Right cardiac atrium (tissue), 5 donors: ENCODE measurements around the gene WWOX. TPM values are rescaled to one million over a fixed set of nuclear protein-coding genes. Genes with fewer than 3 reads are reported as not detected.

ENCODE experiments used
- ATAC-seq, 2 donors: fragments of 200-7000 bp; cut with Tn5 transposase; one replicate each; pipeline versions ENCODE4 v1.8.0 to v1.9.1; 2020; ENCODE audit warnings: moderate library complexity in 2 of 2, mild to moderate bottlenecking in 1 of 2
- DNase-seq, 3 donors: peaks; one replicate each; pipeline ENCODE4 v3.0.0-alpha.2; 2020
- H3K27ac ChIP-seq: one replicate; pipeline ENCODE4 v1.5.1; 2013; ENCODE audit warnings: mild to moderate bottlenecking, low read length, control low read depth, moderate library complexity
- H3K27me3 ChIP-seq: one replicate; pipeline ENCODE4 v1.6.1; 2013; ENCODE audit not compliant: control insufficient read depth, insufficient read depth
- H3K4me1 ChIP-seq: one replicate; pipeline ENCODE4 v1.6.1; 2013; ENCODE audit warnings: low read length; ENCODE audit not compliant: control insufficient read depth, insufficient read depth
- H3K4me3 ChIP-seq: one replicate; pipeline ENCODE4 v1.5.1; 2013; ENCODE audit warnings: low read length, control low read depth
- H3K9me3 ChIP-seq: one replicate; pipeline ENCODE4 v1.6.1; 2013; ENCODE audit warnings: low read length; ENCODE audit not compliant: control insufficient read depth
- WGBS: extraction: QIAGEN DNeasy Blood & Tissue Kit; methylation state at CpG from one replicate; pipeline ENCODE4 v1.1.7; 2013; 5-methylcytosine and 5-hydroxymethylcytosine counted together
- intact Hi-C, 4 donors: fragments of 100-400 bp; cut with DNase I; formaldehyde crosslinking; loops; one replicate each; pipeline versions ENCODE4 v1.11.0 to v1.14.0; 2022 to 2023
- polyA plus RNA-seq: library from polyadenylated mRNA; stranded (reverse); fragments of 200-250 nt; gene quantifications from one replicate; pipeline ENCODE4 v1.2.3, GENCODE V29; 2013
- total RNA-seq, 4 donors: library from RNA; stranded (reverse); fragmentation: NEBNext Ultra II Directional; extraction: Animal tissue kit (Norgen Biotek cat#: 25700); gene quantifications; one replicate each; pipeline ENCODE4 v1.2.1, GENCODE V29; 2021
- donor health status: healthy with polysubstance abuse.
- donor health status: DM: no; HTN: yes; CAD: no.
- donor health status: DM: no; HTN: no; CAD: no.
- donor health status: DM: no; HTN: yes; CAD: no; lungs with severe emphysema.
- donor health status: DM: yes; HTN: yes; CAD: no.

Gene WWOX
- total and polyA plus RNA-seq, 5 donors = 6.0 to 14.9 (median 13.1) TPM

DNA sequence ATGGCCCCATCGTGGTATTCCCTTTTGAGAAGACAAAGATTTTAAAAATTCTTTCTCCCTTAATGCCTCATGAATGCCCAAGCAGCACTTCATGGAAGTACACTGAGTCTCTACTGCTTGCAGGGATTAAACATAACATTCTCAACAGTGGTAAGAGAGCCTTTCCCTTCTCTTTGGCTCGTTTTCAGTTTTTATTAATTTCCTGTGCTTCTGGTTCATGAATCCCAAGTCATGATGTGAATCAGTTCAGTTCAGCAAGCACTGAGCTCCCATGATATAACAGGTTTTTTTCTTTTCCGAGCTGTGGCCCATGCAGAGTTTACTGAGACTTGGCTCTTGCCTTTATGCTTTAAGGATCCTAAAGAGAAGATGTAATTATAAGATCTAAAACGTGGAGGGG is 175.3 kb downstream of the WWOX start:
- ATAC-seq (no peak), DNase-seq (no peak)

DNA sequence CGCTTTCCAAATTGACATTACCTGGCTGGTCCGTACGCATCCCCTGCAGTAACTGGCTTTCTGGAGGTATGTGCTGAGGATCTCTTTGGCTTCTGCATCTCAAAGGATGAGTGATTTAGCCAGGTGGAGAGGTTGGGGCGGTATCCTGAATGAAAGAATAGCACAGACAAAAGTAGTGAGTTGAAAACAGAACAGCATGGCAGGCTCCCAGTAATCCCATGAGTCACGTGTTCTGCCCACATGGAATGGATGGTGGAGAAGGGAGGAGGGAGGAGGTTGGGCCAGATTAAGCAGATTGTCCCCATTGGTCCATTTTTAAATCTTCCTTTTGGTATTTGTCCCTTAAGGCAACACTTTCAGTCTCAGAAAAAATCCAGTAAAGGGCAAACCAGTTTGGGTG is 176.0 kb downstream of the WWOX start:
- 95% methylated on average over 5 of the region's 5 CpGs for WGBS
- H3K4me1 ChIP-seq = no peaks in the 10 kb centered on the region
- ATAC-seq (no peak), DNase-seq (no peak)
- H3K9me3 ChIP-seq = no peaks in the 10 kb centered on the region
- intact Hi-C loops = no loop called here
- no peak overlapping the region for H3K4me3 ChIP-seq
- no peak overlapping the region for H3K27ac ChIP-seq
- H3K27me3 ChIP-seq = no peaks in the 10 kb centered on the region

More for the DNA sequence above, 175.3 kb downstream of the WWOX start:
- H3K27me3 ChIP-seq = no peaks in the 10 kb centered on the region
- H3K27ac ChIP-seq = no peak overlapping the region
- WGBS = 70% methylated on average over 4 of the region's 4 CpGs
- H3K4me3 ChIP-seq = no peak overlapping the region
- no peaks in the 10 kb centered on the region for H3K4me1 ChIP-seq
- H3K9me3 ChIP-seq = no peaks in the 10 kb centered on the region
- intact Hi-C loops = no loop called here

DNA sequence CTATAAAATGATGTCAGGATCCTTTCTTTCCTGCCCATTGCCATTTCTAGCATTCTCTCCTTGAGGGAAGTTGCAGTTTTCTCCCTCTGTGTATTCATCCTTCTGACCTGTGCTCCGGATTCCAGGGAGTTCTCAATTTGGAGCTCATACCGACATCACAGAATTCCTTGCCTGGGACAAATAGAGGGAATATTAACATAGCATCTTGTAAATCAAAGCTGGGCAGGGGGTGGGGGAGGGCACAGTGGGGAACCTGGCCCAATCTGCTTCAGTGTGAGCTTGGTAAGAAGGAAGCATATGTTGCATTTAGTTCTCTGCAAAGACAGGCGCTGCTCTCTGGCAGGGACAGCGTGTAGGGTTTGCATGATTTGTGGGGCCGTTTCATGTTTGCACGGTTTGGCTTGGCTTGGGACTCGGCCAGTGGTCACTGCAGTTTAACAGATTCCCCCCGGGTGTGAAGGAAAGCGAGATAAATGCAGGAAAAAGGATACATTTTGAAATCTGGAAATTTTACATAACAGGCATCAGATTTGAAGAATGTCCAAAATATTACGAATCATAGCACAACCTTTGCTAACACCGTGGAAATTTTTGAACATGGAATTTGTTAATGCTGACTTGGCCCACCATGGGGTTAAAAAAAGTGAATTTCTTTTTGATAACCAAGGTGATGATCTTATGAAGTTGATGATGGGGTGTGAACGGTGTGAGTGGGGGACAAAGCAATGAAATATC is 178.0 kb downstream of the WWOX start:
- Histone ChIP-seq H3K4me1 (no peaks in the 10 kb centered on the region), H3K9me3 (no peaks in the 10 kb centered on the region), H3K27me3 (no peaks in the 10 kb centered on the region), H3K27ac (no peak overlapping the region), H3K4me3 (no peak overlapping the region)
- intact Hi-C loops = no loop called here
- ATAC-seq (no peak), DNase-seq (no peak)
- WGBS = 41% methylated on average over 12 of the region's 12 CpGs

DNA sequence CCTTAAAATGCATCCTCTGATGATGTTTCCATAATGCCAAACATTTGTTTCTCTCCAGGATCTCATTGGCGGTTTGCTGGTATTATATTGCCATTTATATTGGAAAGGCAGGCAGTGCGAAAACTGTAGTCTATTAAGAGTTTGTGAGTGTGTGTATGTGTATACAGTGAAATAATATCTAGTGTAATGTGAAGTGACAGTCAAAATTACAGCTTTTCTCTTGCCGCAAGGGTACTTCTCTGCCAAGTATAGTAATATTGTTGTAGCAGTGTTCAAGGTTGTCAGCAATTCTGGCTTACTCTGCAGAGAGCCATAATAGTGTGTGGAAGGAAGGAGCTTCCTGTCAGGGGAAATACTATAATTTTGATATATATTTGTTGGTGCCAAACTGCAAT is 178.6 kb downstream of the WWOX start:
- H3K27me3 ChIP-seq = no peaks in the 10 kb centered on the region
- WGBS = 89% methylated on average over 3 of the region's 3 CpGs
- DNase-seq (no peak), ATAC-seq (no peak)
- H3K4me3 ChIP-seq = no peak overlapping the region
- H3K9me3 ChIP-seq = no peaks in the 10 kb centered on the region
- intact Hi-C loops = no loop called here
- no peaks in the 10 kb centered on the region for H3K4me1 ChIP-seq
- H3K27ac ChIP-seq = no peak overlapping the region

DNA sequence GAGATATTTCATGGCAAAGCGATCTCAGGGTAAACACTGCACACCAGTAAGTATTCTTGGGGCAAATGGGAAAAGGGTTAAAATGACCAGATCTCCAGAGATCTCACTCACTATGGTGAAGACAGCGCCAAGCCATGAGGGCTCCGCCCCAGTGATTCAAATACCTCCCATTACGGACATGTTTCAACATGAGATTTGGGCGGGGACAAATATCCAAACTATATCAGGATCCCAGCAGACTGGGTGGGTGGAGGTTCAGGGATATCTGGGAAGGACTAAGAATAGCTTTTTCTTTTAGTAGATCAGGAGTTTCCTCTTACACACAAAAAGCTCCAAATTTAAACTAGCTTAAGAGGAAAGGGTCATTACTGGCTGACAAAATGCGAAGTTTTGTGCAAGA is 181.7 kb downstream of the WWOX start:
- DNase-seq = no peak
- 60% methylated on average over 6 of the region's 6 CpGs for WGBS
- no peaks in the 10 kb centered on the region for H3K4me1 ChIP-seq
- H3K9me3 ChIP-seq = no peaks in the 10 kb centered on the region
- no peaks in the 10 kb centered on the region for H3K27me3 ChIP-seq
- H3K4me3 ChIP-seq = no peak overlapping the region
- H3K27ac ChIP-seq = no peak overlapping the region
- intact Hi-C loops = no loop called here
- no peak for ATAC-seq

DNA sequence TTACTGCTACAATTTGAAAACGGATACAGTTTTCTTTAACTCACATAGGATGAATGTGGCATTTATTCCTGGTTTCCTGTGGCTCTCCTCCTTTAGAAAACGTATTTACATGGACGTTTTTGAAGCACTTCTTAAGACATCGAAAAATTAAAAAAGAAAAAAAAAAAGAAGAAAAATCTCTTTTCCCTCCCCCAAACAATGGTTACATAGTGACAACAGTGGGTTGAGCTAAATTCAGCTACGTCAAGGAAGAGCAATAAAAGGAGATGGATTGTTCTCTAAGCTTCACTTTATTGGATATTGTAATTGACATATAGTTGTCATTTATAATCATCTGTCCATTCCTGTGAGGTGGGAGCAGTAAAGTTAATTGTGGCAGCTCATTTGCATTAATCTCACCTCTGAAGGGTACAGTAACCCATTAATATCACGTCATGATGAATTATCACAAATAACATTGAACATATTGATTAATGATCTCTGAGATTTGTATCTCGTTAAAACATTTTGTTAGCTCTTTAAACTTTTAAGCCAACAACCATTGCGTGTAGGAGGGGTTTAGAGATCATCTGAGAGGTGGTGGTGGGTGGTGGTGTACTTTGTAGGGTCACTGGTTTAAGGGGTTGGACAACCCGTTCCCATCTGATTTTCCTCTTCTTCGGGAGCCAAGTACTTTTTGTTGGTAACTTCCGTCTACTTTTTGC is 184.2 kb downstream of the WWOX start:
- intact Hi-C loops = no loop called here
- WGBS = 92% methylated on average over 11 of the region's 11 CpGs

DNA sequence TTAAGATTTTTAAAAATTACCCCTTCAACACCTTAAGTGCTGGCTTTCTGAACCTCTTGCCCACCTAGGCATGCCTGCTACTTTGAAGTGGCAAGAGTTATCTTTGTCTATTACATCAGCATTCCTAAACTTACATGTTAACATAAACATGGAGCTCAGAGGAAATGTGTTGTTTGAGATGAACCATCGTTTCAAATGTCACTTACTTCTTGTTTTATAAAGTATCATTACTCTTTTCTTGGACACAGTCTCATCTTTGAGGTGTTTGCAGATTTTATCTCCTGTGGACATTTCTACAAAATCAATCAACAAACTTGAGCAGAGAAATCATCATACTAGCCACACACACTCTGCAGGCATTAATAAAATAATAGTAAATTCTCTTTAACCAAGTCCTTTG is 184.9 kb downstream of the WWOX start:
- no peaks in the 10 kb centered on the region for H3K9me3 ChIP-seq
- DNase-seq = no peak
- ATAC-seq = no peak
- no peaks in the 10 kb centered on the region for H3K27me3 ChIP-seq
- H3K4me1 ChIP-seq = no peaks in the 10 kb centered on the region
- intact Hi-C loops = no loop called here
- no peak overlapping the region for H3K27ac ChIP-seq
- 81% methylated on average over 1 of the region's 1 CpG for WGBS
- H3K4me3 ChIP-seq = no peak overlapping the region

More for the DNA sequence above, 184.2 kb downstream of the WWOX start:
- no peaks in the 10 kb centered on the region for H3K9me3 ChIP-seq
- no peak overlapping the region for H3K27ac ChIP-seq
- ATAC-seq = no peak
- H3K4me1 ChIP-seq = no peaks in the 10 kb centered on the region
- no peak overlapping the region for H3K4me3 ChIP-seq
- no peaks in the 10 kb centered on the region for H3K27me3 ChIP-seq
- DNase-seq = no peak

DNA sequence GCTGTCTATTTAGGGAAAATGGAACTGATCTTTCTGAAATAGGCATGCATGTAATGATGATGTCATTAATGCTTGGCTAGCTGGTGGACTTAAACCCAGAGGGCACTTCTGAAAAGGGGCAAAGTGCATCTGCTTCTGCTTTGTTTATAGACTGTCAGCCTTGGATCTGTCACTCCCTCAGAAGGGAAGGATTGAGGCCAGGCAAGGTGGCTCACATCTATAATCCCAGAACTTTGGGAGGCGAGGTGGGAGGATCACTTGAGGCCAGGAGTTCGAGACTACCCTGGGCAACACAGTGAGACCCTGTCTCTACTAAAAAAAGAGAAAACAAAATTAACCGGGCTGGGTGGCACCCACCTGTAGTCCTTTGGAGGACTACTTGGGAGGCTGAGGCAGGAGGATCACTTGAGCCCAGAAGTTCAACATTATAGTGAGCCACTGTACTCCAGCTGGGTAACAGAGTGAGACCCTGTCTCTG is 185.5 kb downstream of the WWOX start:
- WGBS = 96% methylated on average over 3 of the region's 3 CpGs
- intact Hi-C loops = no loop called here

DNA sequence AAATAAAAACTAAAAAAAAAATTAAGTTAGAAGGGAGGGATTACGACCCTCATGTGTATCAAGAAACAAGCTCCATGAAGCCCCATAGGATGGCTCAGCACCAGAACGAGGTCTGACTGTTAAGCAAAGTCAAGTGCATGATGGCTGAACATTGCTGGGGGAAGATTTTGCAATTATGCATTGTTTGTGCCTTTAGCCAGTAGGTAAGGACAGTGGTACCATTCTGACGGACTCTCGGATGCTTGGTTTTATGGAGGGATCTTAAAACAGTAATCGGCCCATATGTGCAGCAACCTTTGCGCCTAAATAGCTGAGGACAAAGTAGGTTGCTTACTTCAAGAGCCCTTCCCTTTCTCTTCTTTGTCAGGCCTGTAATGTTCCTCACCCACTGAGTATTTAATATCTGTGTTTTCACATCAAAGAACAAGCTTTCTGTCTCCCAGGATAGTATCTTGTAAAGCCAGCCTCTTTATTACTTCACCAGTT is 186.0 kb downstream of the WWOX start:
- no peaks in the 10 kb centered on the region for H3K4me1 ChIP-seq
- DNase-seq (no peak), ATAC-seq (no peak)
- no peaks in the 10 kb centered on the region for H3K27me3 ChIP-seq
- intact Hi-C loops = no loop called here
- H3K9me3 ChIP-seq = no peaks in the 10 kb centered on the region
- no peak overlapping the region for H3K27ac ChIP-seq
- no peak overlapping the region for H3K4me3 ChIP-seq
- WGBS = 80% methylated on average over 6 of the region's 6 CpGs

More for the DNA sequence above, 185.5 kb downstream of the WWOX start:
- Histone ChIP-seq H3K27me3 (no peaks in the 10 kb centered on the region), H3K4me3 (no peak overlapping the region), H3K9me3 (no peaks in the 10 kb centered on the region), H3K4me1 (no peaks in the 10 kb centered on the region), H3K27ac (no peak overlapping the region)
- no peak for DNase-seq
- no peak for ATAC-seq

DNA sequence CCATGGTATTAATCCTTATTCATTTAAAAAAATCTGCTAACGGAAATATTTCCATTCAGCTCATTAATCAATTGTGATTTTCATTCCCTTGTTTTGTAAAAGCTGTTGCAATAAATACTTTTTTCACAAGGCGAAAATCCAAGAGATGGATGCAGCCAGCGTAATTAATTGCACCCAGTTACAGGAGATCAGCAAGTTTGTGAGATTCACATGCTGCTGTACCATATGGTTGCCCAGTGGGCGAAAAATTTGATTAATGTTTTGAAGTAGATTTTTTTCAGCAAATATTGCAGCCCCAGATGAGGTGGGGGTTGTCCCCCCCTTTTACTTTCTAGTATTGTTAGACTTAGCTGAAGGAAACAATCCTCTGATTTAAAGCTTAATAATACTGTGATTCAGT is 186.6 kb downstream of the WWOX start:
- H3K9me3 ChIP-seq = no peaks in the 10 kb centered on the region
- no peak overlapping the region for H3K4me3 ChIP-seq
- no peak overlapping the region for H3K27ac ChIP-seq
- intact Hi-C loops = no loop called here
- no peaks in the 10 kb centered on the region for H3K4me1 ChIP-seq
- DNase-seq (no peak), ATAC-seq (no peak)
- no peaks in the 10 kb centered on the region for H3K27me3 ChIP-seq
- WGBS = 97% methylated on average over 4 of the region's 4 CpGs

DNA sequence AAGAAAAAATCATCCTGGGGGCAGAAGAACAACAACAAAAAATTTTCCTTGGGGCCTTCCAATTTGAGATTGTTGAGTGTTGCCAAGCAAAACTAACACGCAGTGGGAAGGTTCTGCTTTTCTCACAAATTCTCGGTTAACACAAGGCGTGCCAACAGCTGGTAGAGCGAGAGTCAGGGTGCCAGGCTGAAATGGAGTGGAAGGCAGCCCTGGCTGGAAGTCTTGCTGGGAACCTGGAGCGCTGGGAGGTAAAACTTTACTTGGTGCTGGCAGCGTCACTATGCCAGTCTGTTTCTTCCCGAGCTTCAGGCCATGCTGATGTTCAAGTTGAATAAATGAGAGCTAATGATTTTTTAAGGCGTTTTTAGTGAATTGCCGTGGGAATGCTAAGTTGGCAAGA is 189.4 kb downstream of the WWOX start:
- H3K27me3 ChIP-seq = no peaks in the 10 kb centered on the region
- 89% methylated on average over 9 of the region's 9 CpGs for WGBS
- DNase-seq (no peak), ATAC-seq (no peak)
- no peaks in the 10 kb centered on the region for H3K4me1 ChIP-seq
- no peaks in the 10 kb centered on the region for H3K9me3 ChIP-seq
- no peak overlapping the region for H3K27ac ChIP-seq
- no peak overlapping the region for H3K4me3 ChIP-seq
- intact Hi-C loops = no loop called here
